Kidney glomerular epithelial cell (primary cell): Measurements from ENCODE around the gene POLR2E.
A peak's percentile ranks its signal among the peaks of the same experiment; 100 is the strongest.
"Not testable (repeated sequence)": the region's sequence is repeated elsewhere in the genome, so short reads cannot be mapped to it uniquely, and the experiment has no call there.

Experiments used
- DNase-seq: peaks from one replicate; lab custom pipeline; 2025; lab: John Stamatoyannopoulos, UW

Gene POLR2E

GRCh38 chr19:1094978-1095701 lies at the start of gene POLR2E:
Gene POLR2E, minus strand, starts transcription at chr19:1095375. Its CDS starts 60 bp downstream, at chr19:1095315.
- DNase-seq, result peak; percentile 94

DNA sequence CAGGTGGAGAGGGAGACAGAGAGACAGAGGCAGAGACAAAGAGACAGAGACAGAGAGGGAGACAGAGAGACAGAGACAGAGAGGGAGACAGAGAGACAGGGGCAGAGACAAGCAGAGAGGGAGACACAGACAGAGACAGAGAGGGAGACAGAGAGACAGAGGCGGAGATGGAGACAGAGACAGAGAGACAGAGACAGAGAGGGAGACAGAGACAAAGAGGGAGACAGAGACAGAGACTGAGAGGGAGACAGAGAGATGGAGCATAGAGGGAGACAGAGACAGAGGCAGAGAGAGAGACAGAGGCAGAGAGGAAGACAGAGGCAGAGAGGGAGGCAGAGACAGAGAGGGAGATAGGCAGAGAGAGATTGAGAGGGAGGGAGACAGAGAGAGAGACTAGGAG lies 49.6 kb upstream of the POLR2E start:
- DNase-seq, result no peak

DNA sequence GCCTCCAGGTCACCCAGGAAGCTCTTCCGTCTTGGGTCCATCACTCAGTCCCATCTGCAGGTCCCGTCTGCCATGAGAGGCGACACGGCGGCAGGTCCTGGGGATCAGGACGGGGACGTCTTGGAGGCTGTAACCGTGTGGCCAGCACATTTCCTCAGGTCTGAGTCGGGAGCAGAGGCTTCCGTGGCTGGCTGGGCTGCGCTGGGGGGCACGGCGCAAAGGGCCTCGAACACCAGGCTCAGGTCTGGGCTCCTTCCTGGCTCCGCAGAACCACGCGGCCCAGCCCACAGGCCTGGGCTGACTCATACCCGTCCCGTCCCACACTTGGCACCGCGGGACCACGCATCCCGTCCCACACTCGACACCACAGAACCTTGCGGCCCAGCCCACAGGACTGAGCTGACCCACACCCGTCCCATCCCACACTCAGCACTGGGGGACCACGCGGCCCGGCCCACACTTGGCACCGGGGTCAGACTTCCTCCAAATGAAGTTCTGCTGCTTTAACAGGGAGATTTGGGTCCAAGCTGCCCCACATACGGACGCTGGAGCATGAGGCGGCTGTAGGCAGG lies 48.7 kb upstream of the POLR2E start:
- DNase-seq, result no peak

DNA sequence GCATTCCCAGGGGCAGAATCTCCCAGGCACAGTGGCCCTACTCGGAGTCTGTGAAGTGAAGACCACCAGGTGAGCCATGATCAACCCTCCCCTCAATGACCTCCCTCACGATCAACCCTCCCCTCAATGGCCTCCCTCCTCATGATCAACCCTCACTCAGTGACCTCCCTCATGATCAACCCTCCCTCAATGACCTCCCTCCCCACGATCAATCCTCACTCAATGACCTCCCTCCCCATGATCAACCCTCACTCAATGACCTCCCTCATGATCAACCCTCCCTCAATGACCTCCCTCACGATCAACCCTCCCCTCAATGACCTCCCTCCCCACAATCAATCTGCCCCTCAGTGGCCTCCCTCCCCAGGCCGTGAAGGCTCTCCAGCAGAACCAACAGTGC lies 46.8 kb upstream of the POLR2E start:
- DNase-seq, result no peak

DNA sequence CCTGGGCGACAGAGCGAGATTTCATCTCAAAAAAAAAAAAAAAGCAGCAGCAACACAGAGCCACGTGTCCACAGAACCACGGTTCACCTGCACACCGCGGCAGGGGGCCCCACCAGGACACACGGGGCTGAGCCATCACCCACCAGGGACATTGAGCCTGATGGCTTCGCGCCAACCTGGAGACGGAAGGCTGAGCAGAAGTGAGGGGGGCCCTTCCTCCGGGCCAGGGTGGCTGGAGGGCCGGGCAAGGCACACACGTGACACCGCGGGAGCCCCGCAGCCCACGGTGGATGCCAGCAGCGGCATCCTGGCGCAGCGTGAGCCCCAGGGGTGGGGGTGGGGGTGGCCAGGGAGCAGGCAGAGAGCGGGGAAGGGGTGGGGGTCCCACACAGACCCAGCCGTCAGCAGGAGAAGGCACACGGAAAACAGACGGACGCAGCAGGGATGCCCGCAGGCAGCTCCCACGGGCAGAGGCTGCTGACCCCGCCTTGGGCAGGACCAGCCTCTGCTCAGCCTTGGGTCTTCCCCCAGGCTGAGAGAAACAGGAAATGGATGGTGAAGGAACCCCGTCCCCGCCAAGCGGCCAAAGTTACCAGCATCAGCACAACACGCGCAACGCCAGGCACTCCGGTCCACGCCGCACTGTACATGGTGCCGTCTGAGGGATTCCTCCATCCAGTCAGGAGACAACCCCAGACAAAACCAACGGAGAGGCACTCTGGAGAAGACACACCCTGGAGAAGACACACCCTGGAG lies 45.3 kb upstream of the POLR2E start:
- DNase-seq, result no peak

- no peak for DNase-seq
Observed at GRCh38 chr19:1139126-1139525, 44.0 kb upstream of the POLR2E start.

DNA sequence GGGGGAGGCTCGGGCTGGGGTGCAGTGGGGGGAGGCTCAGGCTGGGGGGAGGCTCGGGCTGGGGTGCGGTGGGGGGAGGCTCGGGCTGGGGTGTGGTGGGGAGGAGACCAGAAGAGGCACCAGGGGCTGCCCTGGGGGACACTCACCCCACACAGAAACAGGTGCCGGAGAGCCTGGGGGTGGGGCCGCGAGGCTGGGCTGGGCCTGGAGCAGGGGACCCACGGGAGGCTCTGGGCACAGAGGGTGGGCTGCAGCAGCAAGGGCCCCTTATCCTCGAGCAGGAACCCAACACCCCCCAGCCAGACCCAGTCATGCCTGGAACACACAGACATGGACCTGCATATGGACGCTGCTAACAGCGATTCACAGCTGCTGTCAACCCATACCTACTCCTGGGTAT lies 42.9 kb upstream of the POLR2E start:
- DNase-seq, result no peak

GRCh38 chr19:1136621-1137317 lies 41.6 kb upstream of the POLR2E start:
- no peak for DNase-seq

- DNase-seq, result no peak
Observed at GRCh38 chr19:1136201-1136600, 41.0 kb upstream of the POLR2E start.

GRCh38 chr19:1135454-1135853 lies 40.3 kb upstream of the POLR2E start:
- DNase-seq, result no peak

GRCh38 chr19:1134431-1134830 lies 39.3 kb upstream of the POLR2E start:
- DNase-seq, result no peak

GRCh38 chr19:1133471-1133929 lies 38.3 kb upstream of the POLR2E start:
- DNase-seq, result no peak

- DNase-seq, result no peak
Observed at GRCh38 chr19:1132552-1133383, 37.6 kb upstream of the POLR2E start.

- DNase-seq, result peak; percentile 73
Observed at GRCh38 chr19:1131718-1132551, 36.8 kb upstream of the POLR2E start.

DNA sequence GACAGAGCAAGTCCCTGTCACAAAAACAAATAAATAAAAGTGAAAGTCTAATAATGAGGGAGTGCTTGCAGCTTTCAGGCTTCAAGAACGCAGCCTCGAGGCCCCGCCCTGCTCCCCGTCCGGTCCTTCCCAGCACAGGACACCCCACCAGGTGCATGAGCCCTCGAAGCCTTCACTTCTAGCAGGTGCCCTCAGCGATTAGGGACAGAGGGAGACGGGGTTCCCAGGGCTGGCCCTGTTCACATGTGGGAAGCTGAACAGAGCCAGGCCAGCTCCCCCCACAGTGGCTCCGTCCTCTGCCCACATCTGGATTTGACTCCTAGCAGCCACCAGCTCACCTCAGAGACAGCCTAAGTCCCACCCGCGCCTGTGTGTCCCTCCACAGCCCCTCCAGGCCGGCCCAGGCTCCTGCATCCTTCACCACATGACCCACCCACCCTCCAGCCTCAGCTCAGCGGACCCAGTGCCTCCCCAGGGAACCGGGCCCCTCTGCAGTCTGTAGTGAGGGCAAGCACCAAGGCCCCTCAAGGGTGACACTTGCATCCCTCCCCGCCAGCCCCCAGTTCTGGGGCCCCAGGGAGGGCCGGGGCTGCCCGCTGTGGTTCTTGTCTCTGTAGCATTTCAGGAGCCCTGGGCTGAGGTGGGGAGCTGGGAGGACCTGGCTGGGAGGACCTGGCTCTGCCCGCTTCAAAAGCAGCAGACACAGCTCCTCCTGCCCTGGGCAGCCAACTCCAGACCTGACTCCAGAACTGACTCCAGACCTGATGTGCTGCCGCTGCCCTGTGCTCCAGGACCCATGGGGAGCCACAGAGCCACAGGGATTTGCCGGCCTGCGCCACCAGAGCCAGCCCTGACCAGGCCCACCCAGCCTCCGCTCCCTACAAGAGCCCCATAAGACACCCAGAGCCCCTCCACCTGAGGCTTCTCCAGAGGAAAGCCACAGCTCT lies 35.9 kb upstream of the POLR2E start:
- no peak for DNase-seq

- DNase-seq, result no peak
Observed at GRCh38 chr19:1129535-1129934, 34.4 kb upstream of the POLR2E start.

- DNase-seq, result not testable (repeated sequence)
Observed at GRCh38 chr19:1129084-1129483, 33.9 kb upstream of the POLR2E start.

- DNase-seq, result no peak
Observed at GRCh38 chr19:1128106-1128505, 32.9 kb upstream of the POLR2E start.

DNA sequence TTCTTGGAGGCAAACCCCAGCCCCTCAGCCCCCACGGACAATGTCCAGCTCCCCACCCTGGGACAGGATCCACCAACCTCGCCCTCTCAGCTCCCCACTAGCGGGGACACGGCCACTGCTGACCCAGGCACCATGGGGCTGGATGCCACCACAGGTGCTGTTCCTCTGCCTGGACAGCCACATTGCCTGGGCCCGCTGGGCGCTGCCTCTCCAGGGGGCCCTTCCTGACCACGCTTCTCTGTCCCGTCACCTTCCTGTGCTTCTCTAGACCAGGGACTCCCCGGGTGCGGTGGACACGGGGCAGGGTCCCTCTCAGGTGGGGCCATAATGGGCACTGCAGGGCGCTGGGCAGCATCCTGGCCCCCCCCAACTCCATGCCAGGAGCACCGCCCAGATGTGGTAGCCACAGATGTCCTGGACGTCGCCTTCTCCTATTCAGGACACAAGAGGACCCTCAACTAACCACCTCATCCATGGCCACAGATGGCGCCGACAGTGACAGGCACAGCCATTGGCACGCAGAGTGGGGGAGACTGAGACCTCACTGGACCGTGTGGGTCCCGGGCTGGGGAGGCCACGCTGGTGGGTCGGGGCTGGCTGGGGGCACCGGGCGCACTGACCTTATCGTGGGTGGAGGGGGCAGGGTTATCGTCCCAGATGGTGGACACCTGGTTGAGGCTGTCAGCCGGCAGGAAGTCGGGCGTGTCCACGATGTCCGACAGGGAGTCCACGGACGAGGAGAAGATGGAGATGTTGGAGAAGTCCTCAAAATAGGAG lies 32.0 kb upstream of the POLR2E start:
- DNase-seq, result no peak
